HepG2 (cell line): ENCODE data around the gene ELOVL5. TPM values are rescaled to one million over a fixed set of nuclear protein-coding genes. Genes with fewer than 3 reads are reported as not detected.

Experiments
- ATAC-seq: fragments of 200-7000 bp; cut with Tn5 transposase; 3 replicates; pipeline ENCODE4 v1.9.1; 2020; ENCODE audit warnings: mild to moderate bottlenecking, moderate library complexity
- BruUV-seq: library from RNA; stranded (reverse); fragments of 400-500 nt; replicated peaks from 2 replicates; lab custom pipeline; 2021; lab: Mats Ljungman, UMichigan
- CTCF ChIA-PET: fragments of 300-600 bp; formaldehyde crosslinking; extraction: SDS; loops from one replicate; lab custom pipeline; 2021; ENCODE audit warnings: low total read pairs, inconsistent platforms, low intra/inter-chr PET ratio; lab: Yijun Ruan, JAX
- POLR2A ChIA-PET: fragments of 350-600 bp; sonication (Branson Sonifier 250); formaldehyde crosslinking; loops from one replicate; lab custom pipeline; 2020; ENCODE audit warnings: antibody characterized with exemption, inconsistent platforms; lab: Yijun Ruan, JAX
- DNase-seq: peaks from one replicate; pipeline ENCODE4 v3.0.0-alpha.2; 2015; ENCODE audit warnings: low spot score
- FAIRE-seq: peaks from 3 replicates; lab custom pipeline; 2011; peaks lifted over from hg19 to GRCh38; lab: Jason Lieb, UNC
- H2AFZ ChIP-seq: one replicate; pipeline ENCODE4 v1.6.1; 2011; ENCODE audit warnings: low read length, inconsistent platforms
- H3K27ac ChIP-seq: fragments of 300-600 bp; 3 replicates; pipeline ENCODE4 v1.8.0; 2011; ENCODE audit warnings: mixed run types, mild to moderate bottlenecking, mixed read lengths, low read length, inconsistent platforms; ENCODE audit not compliant: insufficient read depth; ENCODE audit errors: extremely low read length
- H3K27me3 ChIP-seq, 2 experiments: fragments of 200-600 bp in 1 of 2; 2 replicates in 1 of 2; 3 replicates in 1 of 2; pipeline versions ENCODE4 v1.6.0 to v1.8.0; 2011; ENCODE audit warnings: low read length in 2 of 2, mild to moderate bottlenecking in 2 of 2, moderate library complexity in 2 of 2, inconsistent platforms in 1 of 2; ENCODE audit not compliant: insufficient read depth in 2 of 2, control insufficient read depth in 1 of 2
- H3K36me3 ChIP-seq, 2 experiments: fragments of 200-600 bp in 1 of 2; replicated peaks in 1 of 2; 2 replicates in 1 of 2; 3 replicates in 1 of 2; pipeline versions ENCODE4 v1.5.1 to v1.8.0; 2011; ENCODE audit warnings: low read length in 2 of 2, inconsistent platforms in 1 of 2; ENCODE audit not compliant: insufficient read depth in 2 of 2, control insufficient read depth in 1 of 2
- H3K4me1 ChIP-seq: 2 replicates; pipeline ENCODE4 v1.5.1; 2012; ENCODE audit warnings: low read length, inconsistent platforms; ENCODE audit not compliant: insufficient read depth
- H3K4me2 ChIP-seq: 2 replicates; pipeline ENCODE4 v1.6.0; 2011; ENCODE audit warnings: low read depth, low read length, inconsistent platforms
- H3K4me3 ChIP-seq, 3 experiments: fragments of 200-600 bp in 1 of 3; sonication (generic), shearing (Covaris generic) in 1 of 3; replicated peaks in 1 of 3; 2 replicates each; pipeline ENCODE4 v1.5.1; 2011 to 2016; ENCODE audit warnings: low read length in 3 of 3, inconsistent platforms in 2 of 3, low read depth in 2 of 3, mild to moderate bottlenecking in 2 of 3, control low read depth in 1 of 3, mixed read lengths in 1 of 3; ENCODE audit not compliant: insufficient read depth in 1 of 3
- H3K79me2 ChIP-seq: one replicate; pipeline ENCODE4 v1.6.1; 2011; ENCODE audit warnings: low read length, inconsistent platforms; ENCODE audit not compliant: insufficient read depth
- H3K9ac ChIP-seq: 2 replicates; pipeline ENCODE4 v1.6.0; 2011; ENCODE audit warnings: mild to moderate bottlenecking, low read depth, low read length, inconsistent platforms; ENCODE audit not compliant: insufficient read depth
- H3K9me3 ChIP-seq: 2 replicates; pipeline ENCODE4 v1.5.1; 2012; ENCODE audit warnings: mild to moderate bottlenecking, low read length
- H4K20me1 ChIP-seq: 2 replicates; pipeline ENCODE4 v1.6.0; 2011; ENCODE audit warnings: inconsistent platforms, mild to moderate bottlenecking, low read length, moderate library complexity; ENCODE audit not compliant: insufficient read depth
- ATM ChIP-seq: fragments of 450-650 bp; IDR thresholded peaks from 2 replicates; pipeline ENCODE4 v1.7.1; 2017; ENCODE audit warnings: mild to moderate bottlenecking, borderline replicate concordance
- NFATC3 ChIP-seq: sonication (generic); formaldehyde crosslinking; IDR thresholded peaks from 2 replicates; pipeline ENCODE4 v1.5.1; 2020; ENCODE audit warnings: mild to moderate bottlenecking, missing genetic modification reagents
- NFYC ChIP-seq: IDR thresholded peaks from 2 replicates; pipeline ENCODE4 v1.6.1; 2016; ENCODE audit warnings: missing genetic modification reagents, missing compliant biosample characterization
- POGZ ChIP-seq: sonication (generic); formaldehyde crosslinking; IDR thresholded peaks from 2 replicates; pipeline ENCODE4 v1.4.0; 2020; ENCODE audit warnings: mild to moderate bottlenecking, missing genetic modification reagents
- THAP11 ChIP-seq: IDR thresholded peaks from 2 replicates; pipeline ENCODE4 v1.6.1; 2016; ENCODE audit warnings: missing biosample characterization, missing genetic modification reagents
- TOE1 ChIP-seq: sonication (generic); formaldehyde crosslinking; IDR thresholded peaks from 2 replicates; pipeline ENCODE4 v1.4.0; 2020; ENCODE audit warnings: mild to moderate bottlenecking, missing genetic modification reagents
- ZSCAN12 ChIP-seq: sonication (generic); formaldehyde crosslinking; IDR thresholded peaks from 2 replicates; pipeline ENCODE4 v1.9.0; 2021; ENCODE audit warnings: mild to moderate bottlenecking, missing genetic modification reagents
- ZSCAN29 ChIP-seq: sonication (generic); formaldehyde crosslinking; conservative IDR thresholded peaks from 2 replicates; pipeline ENCODE4 v1.4.0; 2020; ENCODE audit warnings: mild to moderate bottlenecking, missing genetic modification reagents
- WGBS: methylation state at CpG from one replicate; pipeline ENCODE4 v1.1.6; 2017; ENCODE audit warnings: low lambda C conversion rate; 5-methylcytosine and 5-hydroxymethylcytosine counted together
- in situ Hi-C: cut with HindIII; loops from 2 replicates; pipeline ENCODE4 v1.10.0; 2017; ENCODE audit warnings: low pct_unique_long_range_greater_than_20kb; ENCODE audit not compliant: extremely low pct_ligation_motif_present
- intact Hi-C: fragments of 100-400 bp; cut with micrococcal nuclease; formaldehyde crosslinking; loops from one replicate; pipeline ENCODE4 v1.10.0; 2022; ENCODE audit not compliant: unreplicated experiment
- polyA plus RNA-seq, 8 experiments: library from polyadenylated mRNA; depleted of rRNA in 3 of 8; stranded (reverse) in 7 of 8; unstranded in 1 of 8; fragments of >200 nt; fragmentation: Illumina TruSeq in 4 of 8; extraction: Trizol in 4 of 8; gene quantifications; 2 replicates each; pipeline versions ENCODE4 v1.2.1 to v1.2.3, GENCODE V29; 2011 to 2016; ENCODE audit warnings: low read depth in 4 of 8, missing spikeins in 1 of 8, mixed read lengths in 1 of 8; ENCODE audit not compliant: insufficient read depth in 1 of 8
- total RNA-seq, 5 experiments: library from RNA; depleted of rRNA; stranded (reverse); fragments of >200 nt; fragmentation: Illumina TruSeq; extraction: Trizol; gene quantifications; 2 replicates each; pipeline ENCODE4 v1.2.3, GENCODE V29; 2016; ENCODE audit warnings: low read depth in 1 of 5

The ELOVL5 gene
- total and polyA plus RNA-seq, 2 of the 13 experiments (the other 11 are each of a cell fraction or from before 2014, with no cell fraction given) = 50.1 to 72.4 TPM

DNA sequence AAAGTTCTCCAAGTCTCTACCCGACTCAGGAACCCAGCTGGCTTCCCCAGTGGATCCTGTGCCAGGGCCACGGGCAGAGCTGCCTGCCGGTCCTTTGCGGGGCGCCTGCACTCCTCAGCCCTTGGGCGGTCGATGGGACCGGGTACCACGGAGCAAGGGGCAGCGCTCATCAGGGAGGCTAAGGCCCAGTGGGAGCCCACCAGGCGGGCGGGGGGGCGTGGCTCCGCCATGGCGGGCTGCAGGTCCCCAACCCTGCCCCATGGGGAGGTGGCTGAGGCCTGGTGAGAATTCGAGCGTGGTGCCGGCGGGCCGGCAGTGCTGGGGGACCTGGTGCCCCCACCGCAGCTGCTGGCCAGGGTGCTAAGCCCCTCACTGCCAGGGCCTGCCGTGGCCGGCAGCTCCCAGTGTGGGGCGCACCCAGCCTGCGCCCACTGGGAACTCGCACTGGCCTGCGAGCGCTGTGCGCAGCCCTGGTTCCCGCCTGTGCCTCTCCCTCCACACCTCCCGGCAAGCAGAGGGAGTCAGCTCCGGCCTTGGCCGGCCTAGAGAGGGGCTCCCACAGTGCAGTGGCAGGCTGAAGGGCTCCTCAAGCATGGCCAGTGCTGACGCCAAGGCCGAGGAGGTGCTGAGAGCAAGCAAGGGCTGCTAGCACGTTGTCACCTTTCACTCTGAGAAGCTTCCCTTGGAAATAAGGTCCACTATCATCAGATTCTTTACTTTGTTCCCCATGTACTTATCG is 14.8 kb upstream of the ELOVL5 start:
- H3K4me1 ChIP-seq = peaks cover 27% of the 10 kb centered on the region
- H3K4me2 ChIP-seq = no peak overlapping the region
- no peak overlapping the region for H2AFZ ChIP-seq
- H3K4me3 ChIP-seq = no peak overlapping the region
- POLR2A ChIA-PET = no interaction called here
- no peaks in the 10 kb centered on the region for H3K9me3 ChIP-seq
- DNase-seq (no peak), ATAC-seq (no peak), FAIRE-seq (no peak)
- in situ Hi-C loops (no loop called here), intact Hi-C loops (no loop called here)
- TF ChIP-seq ZSCAN29 (CRISPR knock-in tag) (no peak), ZSCAN12 (no peak), NFATC3 (no peak)
- H3K27me3 ChIP-seq = peaks cover 1 to 14% of the 10 kb centered on the region in 2 experiments; a peak in 2 of 5 replicates
- CTCF ChIA-PET = no interaction called here
- BruUV-seq = no TSS peak
- H3K9ac ChIP-seq = no peak overlapping the region
- no peaks in the 10 kb centered on the region for H3K79me2 ChIP-seq
- 85% methylated on average over 17 of the region's 37 CpGs for WGBS
- no peaks in the 10 kb centered on the region for H3K36me3 ChIP-seq
- H3K27ac ChIP-seq = no peak overlapping the region
- H4K20me1 ChIP-seq = no peaks in the 10 kb centered on the region

- in situ Hi-C loops = no loop called here
- intact Hi-C loops = no loop called here
- Histone ChIP-seq H3K79me2 (no peaks in the 10 kb centered on the region), H3K4me1 (peaks cover 42% of the 10 kb centered on the region)
- no TSS peak for BruUV-seq
- TF ChIP-seq ATM = no peak
- no peak for TF ChIP-seq THAP11 (CRISPR knock-in tag)
- 0 out of 2 replicates have a peak, but pooled peaks have one; percentile 23 for TF ChIP-seq POGZ (CRISPR knock-in tag)
- no peak for TF ChIP-seq TOE1 (CRISPR knock-in tag)
- TF ChIP-seq NFYC (CRISPR knock-in tag) = no peak
- TF ChIP-seq, all 625 proteins: peak for 1
- Histone ChIP-seq H3K9ac (no peak overlapping the region), H3K27me3 (peaks cover 0 to 18% of the 10 kb centered on the region in 2 experiments; a peak in 2 of 5 replicates), H3K27ac (no peak overlapping the region), H4K20me1 (no peaks in the 10 kb centered on the region), H2AFZ (no peak overlapping the region), H3K4me2 (no peak overlapping the region), H3K4me3 (no peak overlapping the region), H3K36me3 (no peaks in the 10 kb centered on the region), H3K9me3 (no peaks in the 10 kb centered on the region)
- no peak for ATAC-seq
- POLR2A ChIA-PET = interaction anchor here (1.3 kb wide), 1 partner anchor 18 kb away, joined by 3 read pairs; no protein-coding TSS in a partner anchor
- FAIRE-seq = no peak
- DNase-seq = no peak
- WGBS = 22% methylated on average over 4 of the region's 4 CpGs
- CTCF ChIA-PET = no interaction called here
Observed at GRCh38 chr6:53361549-53362031, 12.8 kb upstream of the ELOVL5 start.
